Memory B cell (primary cell): Measurements from ENCODE around the gene MAP4K2.

Source experiments
- ATAC-seq: fragments of 150-1000 bp; cut with Tn5 transposase; 2 replicates; pipeline ENCODE4 v1.10.0; 2021; ENCODE audit warnings: low read depth, mild to moderate bottlenecking, moderate library complexity
- DNase-seq, 2 donors: peaks; one replicate each; pipeline ENCODE4 v3.0.0; 2022; ENCODE audit warnings: low spot score in 2 of 2
- H3K27ac Mint-ChIP-seq: one replicate; pipeline ENCODE4 v1.8.0; 2022; ENCODE audit warnings: mild to moderate bottlenecking, moderate library complexity, mixed read lengths
- H3K27me3 Mint-ChIP-seq: one replicate; pipeline ENCODE4 v1.8.0; 2022; ENCODE audit warnings: mixed read lengths
- H3K36me3 Mint-ChIP-seq: one replicate; pipeline ENCODE4 v1.8.0; 2022; ENCODE audit warnings: mild to moderate bottlenecking, mixed read lengths
- H3K4me1 Mint-ChIP-seq: one replicate; pipeline ENCODE4 v1.8.0; 2022; ENCODE audit warnings: mixed read lengths
- H3K4me3 Mint-ChIP-seq: one replicate; pipeline ENCODE4 v1.8.0; 2022; ENCODE audit warnings: mild to moderate bottlenecking, moderate library complexity, mixed read lengths
- H3K9me3 Mint-ChIP-seq: one replicate; pipeline ENCODE4 v1.8.0; 2022; ENCODE audit warnings: mixed read lengths

MAP4K2 gene

DNA sequence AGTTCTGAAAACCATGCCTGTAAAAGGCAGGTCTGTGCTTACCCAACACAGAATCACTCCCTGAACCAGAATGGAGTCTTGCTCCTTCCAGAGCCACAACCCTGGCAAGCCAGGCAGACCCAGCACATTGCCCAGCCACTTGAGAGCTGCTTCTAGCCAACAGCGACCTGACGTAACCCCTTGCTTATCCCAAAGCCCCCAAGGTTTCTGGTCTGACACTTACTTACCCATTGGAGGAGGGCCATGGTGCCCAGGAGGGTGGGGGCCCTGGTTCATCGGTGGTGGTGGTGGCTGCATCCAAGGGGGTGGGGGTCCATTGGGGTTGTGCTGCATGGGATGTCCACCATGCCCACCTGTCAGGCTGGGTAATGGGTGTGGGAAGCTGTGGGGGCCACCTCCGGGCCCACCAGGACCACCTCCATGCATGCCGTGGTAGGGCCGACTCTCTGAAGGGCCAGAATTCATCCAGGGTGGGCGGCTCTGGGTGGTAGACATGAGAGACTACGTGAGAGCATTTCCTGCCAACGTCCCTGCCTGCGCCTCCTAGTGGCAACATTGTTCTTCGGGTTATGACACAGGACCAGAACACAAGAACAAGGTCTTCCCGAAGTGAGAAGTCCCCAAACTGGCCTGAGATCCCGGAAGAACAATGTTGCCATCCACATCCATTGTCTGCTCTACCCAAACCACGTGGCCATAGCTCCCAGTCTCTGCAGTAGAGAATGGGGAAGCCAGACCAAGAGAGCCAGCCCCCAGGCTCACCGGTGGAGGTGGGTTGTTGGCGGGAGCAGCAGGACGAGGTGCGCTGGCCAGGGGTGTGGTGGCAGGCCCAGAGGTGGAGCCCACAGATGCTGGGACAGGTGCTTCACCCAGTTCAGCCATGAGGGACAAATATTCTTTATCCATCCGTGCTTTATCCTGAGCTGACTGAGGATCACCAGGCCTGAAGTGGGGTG lies 35.4 kb downstream of the MAP4K2 start:
- H3K27ac Mint-ChIP-seq = peak overlapping the region; percentile 82
- H3K36me3 Mint-ChIP-seq = peaks cover 58% of the 10 kb centered on the region
- peaks cover 61% of the 10 kb centered on the region for H3K4me1 Mint-ChIP-seq
- H3K27me3 Mint-ChIP-seq = no peaks in the 10 kb centered on the region
- no peaks in the 10 kb centered on the region for H3K9me3 Mint-ChIP-seq
- peak; percentile 11 for ATAC-seq
- H3K4me3 Mint-ChIP-seq = peak overlapping the region; percentile 46
- peak; percentile 79 to 80 for DNase-seq

- no peaks in the 10 kb centered on the region for H3K27me3 Mint-ChIP-seq
- no peak overlapping the region for H3K4me3 Mint-ChIP-seq
- ATAC-seq (no peak), DNase-seq (no peak)
- no peaks in the 10 kb centered on the region for H3K9me3 Mint-ChIP-seq
- H3K36me3 Mint-ChIP-seq = peaks cover 54% of the 10 kb centered on the region
- peaks cover 62% of the 10 kb centered on the region for H3K4me1 Mint-ChIP-seq
- H3K27ac Mint-ChIP-seq = peak overlapping the region; percentile 82
Measured at GRCh38 chr11:64766881-64767280, 36.1 kb downstream of the MAP4K2 start.

DNA sequence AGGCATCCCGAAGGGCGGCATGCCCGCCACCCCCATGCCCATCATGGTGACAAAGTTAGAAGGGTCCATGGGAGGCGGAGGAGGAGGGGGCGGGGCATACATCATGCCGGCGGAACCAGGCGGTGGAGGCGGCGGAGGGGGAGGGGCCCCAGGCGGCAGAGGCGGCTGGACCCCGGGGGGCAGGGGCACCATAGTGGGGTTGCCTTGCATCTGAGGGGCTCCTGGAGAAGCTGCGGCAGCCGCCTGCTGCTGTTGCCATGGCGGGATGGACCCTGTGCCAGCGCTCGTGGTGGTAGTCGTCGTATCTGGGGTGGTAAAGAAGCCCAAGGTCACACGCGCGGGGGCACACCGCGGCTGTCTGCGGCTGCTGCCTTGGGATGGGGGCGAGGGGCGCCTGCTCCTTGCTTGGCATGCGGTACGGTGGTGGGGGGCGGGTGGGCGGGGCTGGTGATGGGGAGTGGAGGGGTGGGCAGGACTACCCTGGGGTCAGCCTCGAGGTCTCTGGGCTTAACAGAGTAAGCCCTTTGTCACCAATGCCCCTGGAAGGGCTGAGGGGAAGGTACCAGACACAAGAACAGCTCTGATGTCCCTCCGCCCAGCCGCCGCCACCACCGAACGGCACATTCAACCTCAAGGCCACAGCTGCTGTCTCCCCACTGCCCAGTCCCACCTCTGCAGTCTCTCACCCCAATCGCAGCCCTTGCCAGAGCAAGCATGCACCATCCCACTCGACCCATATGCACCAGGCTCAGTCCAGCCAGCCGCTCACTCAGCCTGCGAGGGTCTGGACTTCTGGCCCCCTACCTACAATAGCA lies 37.0 kb downstream of the MAP4K2 start:
- peaks cover 50% of the 10 kb centered on the region for H3K36me3 Mint-ChIP-seq
- H3K4me1 Mint-ChIP-seq = peaks cover 61% of the 10 kb centered on the region
- ATAC-seq (no peak), DNase-seq (no peak)
- H3K9me3 Mint-ChIP-seq = no peaks in the 10 kb centered on the region
- H3K4me3 Mint-ChIP-seq = peak overlapping the region; percentile 29
- no peaks in the 10 kb centered on the region for H3K27me3 Mint-ChIP-seq
- H3K27ac Mint-ChIP-seq = peak overlapping the region; percentile 82

DNA sequence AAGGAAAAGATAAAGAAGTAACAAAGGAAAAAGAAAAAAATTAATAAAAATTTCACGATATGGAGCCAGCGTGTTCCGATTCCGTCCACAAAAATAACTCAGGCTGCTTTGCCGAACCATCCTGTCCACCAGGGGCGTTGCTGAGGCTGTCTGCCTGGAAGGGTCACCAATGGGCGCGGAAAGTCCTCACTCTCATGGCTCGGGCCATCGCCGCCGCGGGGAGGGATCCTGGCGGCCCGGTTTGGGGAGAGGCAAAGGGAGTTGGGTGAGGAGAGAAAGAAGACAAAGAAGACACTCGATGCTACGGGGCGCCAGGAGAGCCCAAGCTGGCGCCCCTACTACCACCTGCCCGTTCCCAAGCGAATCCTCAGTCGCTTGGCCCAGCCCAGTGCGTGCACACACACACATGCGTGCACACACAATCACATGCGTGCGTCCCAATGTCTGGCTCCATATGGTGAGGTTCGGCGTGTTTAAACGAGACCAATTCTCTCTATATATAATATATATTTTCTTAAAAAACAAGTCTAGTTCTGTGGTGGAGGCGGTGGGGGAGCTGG lies 37.6 kb downstream of the MAP4K2 start:
- H3K27ac Mint-ChIP-seq = peak overlapping the region; percentile 88
- peaks cover 61% of the 10 kb centered on the region for H3K4me1 Mint-ChIP-seq
- ATAC-seq (no peak), DNase-seq (no peak)
- peak overlapping the region; percentile 67 for H3K4me3 Mint-ChIP-seq
- H3K27me3 Mint-ChIP-seq = no peaks in the 10 kb centered on the region
- peaks cover 44% of the 10 kb centered on the region for H3K36me3 Mint-ChIP-seq
- H3K9me3 Mint-ChIP-seq = no peaks in the 10 kb centered on the region

- no peaks in the 10 kb centered on the region for H3K9me3 Mint-ChIP-seq
- no peaks in the 10 kb centered on the region for H3K27me3 Mint-ChIP-seq
- DNase-seq (no peak), ATAC-seq (no peak)
- H3K4me1 Mint-ChIP-seq = peaks cover 64% of the 10 kb centered on the region
- peak overlapping the region; percentile 88 for H3K27ac Mint-ChIP-seq
- peak overlapping the region; percentile 82 for H3K4me3 Mint-ChIP-seq
- peaks cover 42% of the 10 kb centered on the region for H3K36me3 Mint-ChIP-seq
Measured at GRCh38 chr11:64764753-64765152, 38.3 kb downstream of the MAP4K2 start.

DNA sequence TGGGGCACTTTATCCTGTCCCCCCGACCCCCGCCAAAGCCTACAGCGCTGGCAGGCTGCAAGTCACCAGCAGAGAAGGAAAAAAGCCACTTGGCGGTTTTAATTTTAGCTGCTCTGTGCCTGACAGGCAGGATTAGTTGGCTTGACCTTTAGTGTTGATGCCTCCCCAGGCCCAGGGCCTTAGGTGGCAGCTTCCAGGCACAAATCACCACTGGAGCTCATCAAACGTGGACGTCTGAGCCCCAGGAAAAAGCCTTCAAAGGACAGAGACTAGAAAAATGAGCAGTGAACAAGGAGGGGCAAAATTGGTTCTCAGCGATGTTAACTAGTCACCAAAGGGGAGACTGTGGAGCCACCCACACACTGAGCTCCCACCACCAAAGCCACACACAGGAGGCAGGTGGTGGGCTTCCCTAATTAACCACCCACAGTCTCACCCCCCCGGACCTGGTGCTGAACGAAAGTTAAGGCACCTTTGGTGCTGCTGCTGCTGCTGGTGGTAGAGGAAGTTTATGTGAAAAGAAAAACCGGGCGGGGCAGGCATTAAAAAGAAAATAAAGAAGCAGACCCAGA lies 38.9 kb downstream of the MAP4K2 start:
- DNase-seq (peak; percentile 42 to 56), ATAC-seq (peak; percentile 68)
- peak overlapping the region; percentile 88 for H3K27ac Mint-ChIP-seq
- H3K27me3 Mint-ChIP-seq = no peaks in the 10 kb centered on the region
- H3K4me1 Mint-ChIP-seq = peaks cover 65% of the 10 kb centered on the region
- peak overlapping the region; percentile 82 for H3K4me3 Mint-ChIP-seq
- peaks cover 37% of the 10 kb centered on the region for H3K36me3 Mint-ChIP-seq
- no peaks in the 10 kb centered on the region for H3K9me3 Mint-ChIP-seq

GRCh38 chr11:64763526-64764039 lies 39.4 kb downstream of the MAP4K2 start:
- ATAC-seq = no peak
- Mint-ChIP-seq H3K9me3 (no peaks in the 10 kb centered on the region), H3K36me3 (peaks cover 32% of the 10 kb centered on the region), H3K4me1 (peaks cover 63% of the 10 kb centered on the region), H3K4me3 (peak overlapping the region; percentile 82), H3K27ac (peak overlapping the region; percentile 88), H3K27me3 (no peaks in the 10 kb centered on the region)
- no peak for DNase-seq

- Mint-ChIP-seq H3K9me3 (no peaks in the 10 kb centered on the region), H3K27me3 (no peaks in the 10 kb centered on the region), H3K4me1 (peaks cover 58% of the 10 kb centered on the region), H3K4me3 (peak overlapping the region; percentile 78), H3K27ac (peak overlapping the region; percentile 88), H3K36me3 (peaks cover 25% of the 10 kb centered on the region)
- DNase-seq = peak in 1 of 2 donors; percentile 44
- peak; percentile 41 for ATAC-seq
Measured at GRCh38 chr11:64762674-64763525, 40.1 kb downstream of the MAP4K2 start.

DNA sequence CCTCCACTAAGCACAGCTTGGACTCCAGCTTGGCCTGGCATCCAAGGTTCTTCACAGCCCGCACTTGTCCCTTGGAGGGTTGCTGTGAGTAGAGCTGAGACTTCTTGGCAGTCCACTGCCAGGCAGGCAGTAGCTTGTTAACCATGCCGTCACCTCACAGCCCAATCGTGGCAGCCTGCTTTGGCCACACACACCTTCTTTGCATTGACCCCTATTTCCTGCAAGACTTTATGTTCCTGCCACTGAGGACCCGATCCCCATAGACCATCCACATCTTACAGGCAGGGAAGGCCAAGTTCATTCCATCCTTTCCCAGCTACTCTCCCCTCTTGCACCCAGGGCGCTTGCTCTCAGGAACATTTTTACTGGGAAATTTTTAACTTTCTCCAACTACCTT lies 40.7 kb downstream of the MAP4K2 start:
- Mint-ChIP-seq H3K27me3 (no peaks in the 10 kb centered on the region), H3K36me3 (peaks cover 21% of the 10 kb centered on the region), H3K27ac (peak overlapping the region; percentile 88), H3K4me1 (peaks cover 57% of the 10 kb centered on the region), H3K4me3 (peak overlapping the region; percentile 78), H3K9me3 (no peaks in the 10 kb centered on the region)
- DNase-seq = no peak
- ATAC-seq = peak; percentile 7

GRCh38 chr11:64760759-64761420 lies 42.1 kb downstream of the MAP4K2 start:
- H3K36me3 Mint-ChIP-seq = peaks cover 18% of the 10 kb centered on the region
- H3K9me3 Mint-ChIP-seq = no peaks in the 10 kb centered on the region
- DNase-seq (no peak), ATAC-seq (no peak)
- peaks cover 53% of the 10 kb centered on the region for H3K4me1 Mint-ChIP-seq
- H3K27ac Mint-ChIP-seq = peak overlapping the region; percentile 41
- no peaks in the 10 kb centered on the region for H3K27me3 Mint-ChIP-seq
- peak overlapping the region; percentile 47 for H3K4me3 Mint-ChIP-seq

GRCh38 chr11:64759722-64760719 lies 43.0 kb downstream of the MAP4K2 start, which contains the start of gene PYGM:
Gene PYGM, minus strand, starts transcription at chr11:64759974. Its CDS starts 76 bp downstream, at chr11:64759898.
- DNase-seq (no peak), ATAC-seq (no peak)
- Mint-ChIP-seq H3K27ac (peak within 1 kb of the TSS; percentile 76), H3K9me3 (no peaks in the 10 kb centered on the region), H3K4me3 (peak within 1 kb of the TSS; percentile 24), H3K36me3 (peaks cover 11% of the 10 kb centered on the region), H3K27me3 (no peaks in the 10 kb centered on the region), H3K4me1 (peaks cover 47% of the 10 kb centered on the region)
